AG20443 (cell line): ENCODE data around the gene ABCG2.
"Not testable (repeated sequence)": the region's sequence is repeated elsewhere in the genome, so short reads cannot be mapped to it uniquely, and the experiment has no call there.

Experiments
- DNase-seq: peaks from one replicate; pipeline ENCODE4 v3.0.0; 2012; ENCODE audit warnings: low spot score, mixed read lengths

ABCG2 gene

DNA sequence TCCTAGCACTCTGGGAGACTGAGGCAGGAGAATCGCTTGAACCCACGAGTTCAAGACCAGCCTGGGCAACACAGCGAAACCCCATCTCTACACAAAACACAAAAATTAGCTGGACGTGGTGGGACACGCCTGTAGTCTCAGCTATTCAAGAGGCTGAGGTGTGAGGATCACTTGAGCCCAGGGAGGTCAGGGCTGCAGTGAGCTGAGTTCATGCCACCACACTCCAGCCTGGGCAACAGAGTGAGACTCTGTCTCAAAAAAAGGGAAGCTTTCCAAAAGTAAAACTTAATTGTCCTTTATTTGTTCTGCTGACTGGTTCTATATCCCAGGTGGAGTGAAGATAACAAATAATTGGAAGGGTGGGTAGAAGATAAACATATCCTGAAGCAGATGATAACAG lies 45.6 kb downstream of the ABCG2 start:
- DNase-seq, result no peak

DNA sequence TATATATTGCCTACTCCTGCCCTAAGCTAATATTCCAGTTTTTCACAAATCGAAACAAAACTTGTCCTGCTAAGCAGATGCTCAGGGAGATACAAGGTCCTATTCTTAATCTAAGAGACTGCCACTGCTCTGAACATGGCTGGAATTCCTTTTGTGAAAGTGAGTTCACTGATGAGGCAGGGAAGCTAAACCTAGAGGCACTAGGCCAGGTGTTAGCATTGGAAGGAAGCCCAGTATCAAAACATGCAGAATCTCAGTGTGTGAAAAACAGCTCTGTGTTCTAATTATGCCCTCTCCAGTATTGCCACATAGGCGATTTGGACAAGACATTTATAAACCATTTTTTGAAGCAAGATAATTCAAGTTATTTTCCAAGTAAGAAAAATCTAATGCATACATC lies 47.6 kb downstream of the ABCG2 start:
- no peak for DNase-seq

GRCh38 chr4:88109123-88109881 lies 49.1 kb downstream of the ABCG2 start:
- no peak for DNase-seq

- DNase-seq, result no peak
These were observed 49.7 kb downstream of the ABCG2 start for GRCh38 chr4:88108747-88109122.

- not testable (repeated sequence) for DNase-seq
These were observed 50.4 kb downstream of the ABCG2 start for GRCh38 chr4:88108108-88108465.

DNA sequence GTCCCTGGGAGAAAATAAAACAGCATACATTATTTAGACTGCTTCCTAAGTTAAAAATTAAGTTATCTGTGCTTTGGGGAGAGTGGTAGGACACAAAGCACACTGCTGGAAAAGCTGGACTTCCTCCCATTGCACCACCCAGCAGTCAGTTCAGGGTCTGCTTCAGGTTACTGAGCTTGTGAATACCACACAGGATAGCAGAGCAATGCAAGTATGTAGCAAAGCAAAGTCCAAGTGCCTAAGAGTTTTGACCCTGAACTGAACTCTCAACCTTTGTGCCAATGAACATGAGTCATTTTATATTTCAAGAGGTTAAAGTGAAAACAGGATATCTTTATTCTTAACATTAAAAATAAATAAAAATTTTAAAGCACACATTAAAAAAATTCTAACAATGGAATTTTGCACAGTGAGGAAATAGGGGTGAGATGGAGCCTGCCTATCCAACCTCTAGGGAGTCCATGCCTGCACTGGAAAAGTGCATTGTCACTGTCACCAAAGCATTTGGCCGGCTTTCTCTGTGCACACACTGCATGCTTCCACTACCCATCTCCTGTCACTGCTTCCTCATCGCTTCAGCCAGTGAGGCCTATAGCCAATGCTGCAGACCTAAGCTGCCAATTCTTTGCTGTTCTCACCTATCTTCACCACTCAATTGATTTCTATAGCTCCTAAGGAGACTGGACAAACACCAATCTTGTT lies 50.9 kb downstream of the ABCG2 start:
- no peak for DNase-seq

DNA sequence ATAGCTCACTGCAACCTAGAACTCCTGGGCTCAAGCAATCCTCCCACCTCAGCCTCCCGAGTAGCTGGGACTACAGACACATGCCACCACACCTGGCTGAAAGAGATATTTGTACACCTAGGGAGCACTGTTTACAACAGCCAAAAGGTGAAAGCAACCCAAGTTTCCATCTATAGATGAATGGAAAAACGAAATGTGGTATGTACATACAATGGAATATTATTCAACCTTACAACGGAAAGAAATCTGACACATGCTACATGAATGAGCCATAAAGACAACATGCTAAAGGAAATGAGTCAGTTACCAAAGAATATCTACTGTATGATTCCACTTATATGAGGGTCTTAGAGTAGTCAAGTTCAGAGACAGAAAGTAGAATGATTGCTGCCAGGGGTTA lies 52.2 kb downstream of the ABCG2 start:
- DNase-seq, result no peak

GRCh38 chr4:88104902-88105610 lies 53.4 kb downstream of the ABCG2 start:
- DNase-seq, result peak; percentile 30

DNA sequence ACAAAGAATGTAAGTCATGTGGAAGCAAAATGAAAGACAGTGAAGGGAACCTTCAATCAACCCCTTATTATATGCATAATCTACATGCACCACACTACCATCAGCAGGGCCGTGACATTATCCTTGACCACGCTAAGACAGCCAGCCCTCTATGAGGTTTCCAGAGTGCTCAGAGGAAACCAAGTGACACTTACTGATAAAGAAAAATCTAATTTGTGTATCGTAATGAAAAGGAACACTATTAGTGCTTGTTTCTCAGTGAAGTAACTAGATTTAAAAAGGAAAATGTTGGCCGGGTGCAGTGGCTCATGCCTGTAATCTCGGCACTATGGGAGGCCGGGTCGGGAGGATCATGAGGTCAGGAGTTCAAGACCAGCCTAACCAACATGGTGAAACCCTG lies 56.4 kb downstream of the ABCG2 start:
- no peak for DNase-seq

DNA sequence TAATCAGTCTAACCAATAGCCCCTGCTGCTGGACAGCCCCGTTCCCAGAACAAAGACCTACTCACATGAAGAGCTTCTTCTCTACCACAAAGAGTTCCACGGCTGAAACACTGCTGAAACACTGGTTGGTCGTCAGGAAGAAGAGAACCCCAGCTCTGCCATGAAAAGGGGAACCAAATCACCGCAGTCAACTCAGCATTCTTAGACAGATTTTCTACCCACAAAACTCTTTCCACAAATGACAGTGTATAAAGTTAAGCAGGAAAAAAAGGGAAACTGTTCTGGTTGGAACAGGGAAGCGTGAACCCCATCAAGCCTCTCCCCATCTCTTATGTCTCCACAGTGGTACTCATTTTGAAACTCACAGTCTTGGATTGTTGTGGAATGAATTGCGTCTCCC lies 57.3 kb downstream of the ABCG2 start:
- no peak for DNase-seq

- no peak for DNase-seq
These were observed 59.3 kb downstream of the ABCG2 start for GRCh38 chr4:88098993-88099752.

DNA sequence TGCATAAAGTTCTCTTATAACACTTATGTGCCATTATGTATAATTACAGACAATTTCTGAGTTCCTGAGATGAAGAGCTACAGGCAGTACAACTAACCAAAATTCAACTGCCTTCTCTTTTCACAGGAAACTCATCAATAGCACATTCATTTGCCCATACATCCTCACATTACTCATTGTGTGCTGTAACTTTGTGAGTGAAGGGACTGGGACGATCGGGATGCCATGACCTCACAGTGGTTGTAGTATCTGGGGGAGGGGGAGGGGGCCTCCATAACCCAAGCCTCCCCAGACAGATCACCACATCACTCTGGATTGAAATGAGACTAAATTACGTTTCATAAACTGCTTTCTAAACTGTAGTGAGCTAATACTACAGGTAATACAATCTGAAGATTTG lies 60.7 kb downstream of the ABCG2 start:
- no peak for DNase-seq

DNA sequence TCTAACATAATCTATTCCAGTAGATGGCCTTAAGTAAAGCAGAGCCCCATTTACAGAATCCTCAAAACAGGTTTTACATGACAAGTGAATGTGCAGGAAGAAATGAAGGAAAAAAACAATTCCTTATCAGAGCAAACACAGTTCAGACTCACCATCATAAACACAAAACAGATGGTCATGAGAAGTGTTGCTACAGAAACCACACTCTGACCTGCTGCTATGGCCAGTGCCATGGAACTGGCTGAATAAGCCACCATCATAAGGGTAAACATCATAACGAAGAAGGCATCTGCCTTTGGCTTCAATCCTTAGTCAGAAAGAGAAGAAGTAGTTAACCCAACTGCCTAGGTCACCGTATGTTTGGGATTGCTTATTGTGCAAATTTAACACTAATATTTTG lies 61.1 kb downstream of the ABCG2 start:
- DNase-seq, result peak; percentile 26

GRCh38 chr4:88093874-88094273 lies 64.6 kb downstream of the ABCG2 start:
- DNase-seq, result no peak

GRCh38 chr4:88091378-88091777 lies 67.1 kb downstream of the ABCG2 start:
- DNase-seq, result no peak

DNA sequence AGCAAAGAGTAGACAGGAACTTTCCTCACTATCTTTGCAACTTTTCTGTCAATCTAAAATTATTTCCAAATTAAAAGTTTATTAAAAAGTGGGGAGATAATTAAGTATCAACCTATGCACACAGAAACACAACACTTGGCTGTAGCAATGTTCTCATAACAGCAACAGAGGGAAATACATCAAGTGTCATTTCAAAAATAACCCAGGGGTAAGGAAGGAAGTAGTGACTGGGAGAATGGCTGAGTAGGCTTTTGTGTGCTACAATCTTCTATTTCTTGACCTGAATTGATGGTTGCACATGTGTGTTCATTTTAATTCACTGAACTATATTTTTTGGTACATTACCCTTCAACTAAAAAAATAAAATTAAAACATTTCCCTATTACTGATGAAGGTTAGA lies 67.5 kb downstream of the ABCG2 start:
- DNase-seq, result no peak

DNA sequence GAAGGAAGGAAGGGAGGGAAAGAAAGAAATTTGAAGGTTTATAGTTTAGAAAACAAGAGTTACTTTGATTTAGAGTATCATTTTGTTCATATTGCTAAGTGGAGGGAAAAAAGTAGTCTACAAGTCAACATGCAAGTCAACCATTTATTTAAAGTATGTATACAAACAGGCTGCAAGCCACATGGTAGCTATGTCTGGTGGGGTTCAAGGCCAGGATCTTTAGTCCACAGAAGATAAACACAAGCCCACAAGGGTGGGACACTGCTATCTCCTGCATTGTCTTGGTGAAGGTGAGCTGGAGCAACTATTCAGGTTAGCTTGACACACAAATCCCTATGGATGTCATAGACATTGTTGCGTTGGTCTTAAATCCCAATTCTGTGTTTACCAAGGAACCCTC lies 71.4 kb downstream of the ABCG2 start:
- DNase-seq, result no peak

DNA sequence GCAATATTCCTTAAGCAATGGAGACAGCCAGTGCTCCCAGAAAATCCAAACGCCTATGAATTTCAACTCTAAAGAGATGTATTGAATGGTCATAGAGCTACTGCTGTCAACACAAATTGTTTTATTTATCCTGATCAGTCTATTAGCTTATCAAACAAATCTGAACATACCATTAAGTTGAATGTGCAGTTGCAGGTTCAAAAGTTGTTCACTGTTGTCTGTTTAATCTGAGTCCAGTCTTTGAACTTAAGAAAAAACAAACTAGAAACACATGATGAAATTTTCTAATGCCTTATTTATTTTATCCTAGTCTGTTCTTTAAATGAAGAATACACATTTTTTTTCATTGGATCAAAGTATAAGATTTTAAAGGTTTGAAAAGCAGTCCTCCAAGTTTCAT lies 77.8 kb downstream of the ABCG2 start:
- DNase-seq, result no peak

DNA sequence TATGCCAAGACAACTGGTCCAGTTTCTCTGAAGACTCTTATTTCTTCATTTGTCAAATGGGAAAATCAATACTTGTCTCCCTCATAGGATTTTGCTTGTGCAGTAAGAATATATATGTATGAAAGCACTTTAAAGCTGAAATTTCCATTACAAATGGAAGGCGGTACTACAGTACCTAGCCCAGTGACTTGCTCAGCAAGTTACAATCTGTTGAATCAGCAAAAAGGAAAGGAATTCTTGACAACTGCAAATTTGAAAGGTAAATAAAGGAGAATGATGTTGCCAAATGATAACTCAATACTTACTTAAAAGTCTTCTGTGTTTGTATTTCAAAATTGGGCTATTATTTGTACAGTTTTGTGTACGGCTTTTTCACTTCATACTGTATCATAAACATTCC lies 79.9 kb downstream of the ABCG2 start:
- DNase-seq, result no peak

DNA sequence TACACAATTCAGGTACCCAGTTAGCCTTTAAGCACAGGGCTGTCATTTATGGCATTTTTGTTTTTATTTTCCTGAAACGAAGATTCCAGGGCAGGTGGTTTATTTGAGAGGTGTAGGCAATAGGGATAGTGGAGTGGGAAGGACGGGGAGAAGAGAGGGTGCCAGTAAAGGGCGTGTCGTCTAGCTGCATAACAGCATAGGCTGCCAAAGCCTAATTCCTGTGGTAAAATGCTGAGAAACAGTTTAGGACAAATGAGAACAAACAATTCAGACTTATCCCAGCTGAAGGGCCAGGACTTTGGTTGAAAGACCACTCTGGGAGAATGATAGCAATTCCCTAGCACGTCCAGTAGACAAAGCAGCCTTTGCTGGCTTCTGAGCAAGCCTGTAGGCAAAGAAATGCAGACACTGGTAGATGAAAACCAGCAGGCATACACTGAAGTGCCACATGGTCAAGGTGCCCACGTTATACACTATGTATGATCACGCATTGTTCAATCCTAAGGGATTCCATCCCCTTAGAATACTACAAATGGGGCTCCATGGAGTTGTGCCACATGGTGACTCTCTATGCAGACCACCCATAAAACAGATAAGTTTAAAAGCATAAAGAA lies 80.4 kb downstream of the ABCG2 start:
- DNase-seq, result peak; percentile 47

DNA sequence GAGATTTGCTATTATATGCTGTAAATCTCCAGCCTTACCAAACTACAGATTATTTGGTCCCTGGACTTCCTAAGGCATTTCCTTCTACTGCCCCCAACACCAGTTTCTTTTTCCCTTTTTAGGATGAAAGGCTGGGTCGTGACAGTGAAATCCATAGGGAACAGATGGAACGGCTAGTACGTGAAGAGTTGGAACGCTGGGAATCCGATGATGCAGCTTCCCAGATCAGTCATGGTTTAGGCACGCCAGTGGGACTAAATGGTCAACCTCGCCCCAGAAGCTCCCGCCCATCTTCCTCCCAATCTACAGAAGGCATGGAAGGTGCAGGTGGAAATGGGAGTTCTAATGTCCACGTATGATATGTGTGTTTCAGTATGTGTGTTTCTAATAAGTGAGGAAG lies 83.1 kb downstream of the ABCG2 start:
- no peak for DNase-seq

GRCh38 chr4:88070031-88070430 lies 88.4 kb downstream of the ABCG2 start:
- no peak for DNase-seq
